PC-3 (cell line): ENCODE measurements around the gene TIMMDC1. TPM values are rescaled to one million over a fixed set of nuclear protein-coding genes. Genes with fewer than 3 reads are reported as not detected.

Experiments used
- ATAC-seq: fragments of 200-7000 bp; cut with Tn5 transposase; 2 replicates; pipeline ENCODE4 v1.9.1; 2020; ENCODE audit warnings: mild to moderate bottlenecking, moderate library complexity
- BruUV-seq: library from RNA; stranded (reverse); fragments of 400-500 nt; replicated peaks from 2 replicates; lab custom pipeline; 2021; lab: Mats Ljungman, UMichigan
- CTCF ChIA-PET: fragments of 300-600 bp; sonication (Branson Sonifier 250); formaldehyde crosslinking; loops from one replicate; lab custom pipeline; 2022; ENCODE audit warnings: antibody characterized with exemption; lab: Charles Lee
- POLR2A ChIA-PET: fragments of 300-600 bp; sonication (Branson Sonifier 250); formaldehyde crosslinking; loops from one replicate; lab custom pipeline; 2022; ENCODE audit warnings: antibody characterized with exemption; ENCODE audit not compliant: unreplicated experiment; lab: Charles Lee
- DNase-seq: peaks from one replicate; pipeline ENCODE4 v3.0.0-alpha.2; 2015
- H2AFZ ChIP-seq: fragments of 300-600 bp; sonication (generic); 2 replicates; pipeline ENCODE4 v1.6.0; 2016; ENCODE audit warnings: antibody characterized with exemption, low read length
- H3F3A ChIP-seq: fragments of 300-600 bp; sonication (generic); one replicate; pipeline ENCODE4 v1.6.0; 2017; ENCODE audit warnings: antibody characterized with exemption, low read length, control low read depth, mild to moderate bottlenecking; ENCODE audit not compliant: unreplicated experiment
- H3K27ac ChIP-seq: fragments of 300-600 bp; sonication (generic); 2 replicates; pipeline ENCODE4 v1.5.1; 2016; ENCODE audit warnings: mild to moderate bottlenecking, low read length
- H3K27me3 ChIP-seq: fragments of 300-600 bp; sonication (generic); 2 replicates; pipeline ENCODE4 v1.6.1; 2016; ENCODE audit warnings: low read length, mixed read lengths
- H3K36me3 ChIP-seq: fragments of 300-600 bp; sonication (generic); 2 replicates; pipeline ENCODE4 v1.6.1; 2016; ENCODE audit warnings: low read depth, mixed run types, low read length, mixed read lengths
- H3K4me1 ChIP-seq: fragments of 300-600 bp; sonication (generic); 2 replicates; pipeline ENCODE4 v1.5.1; 2016; ENCODE audit warnings: low read length; ENCODE audit not compliant: insufficient read depth
- H3K4me2 ChIP-seq: fragments of 300-600 bp; sonication (generic); 2 replicates; pipeline ENCODE4 v1.6.0; 2016; ENCODE audit warnings: low read length
- H3K4me3 ChIP-seq: fragments of 300-600 bp; sonication (generic); 2 replicates; pipeline ENCODE4 v1.5.1; 2016; ENCODE audit warnings: mild to moderate bottlenecking, low read length, mixed read lengths
- H3K79me2 ChIP-seq: fragments of 300-600 bp; sonication (generic); 2 replicates; pipeline ENCODE4 v1.6.1; 2017; ENCODE audit warnings: low read length, mixed read lengths
- H3K9ac ChIP-seq: fragments of 300-600 bp; sonication (generic); 2 replicates; pipeline ENCODE4 v1.6.0; 2016; ENCODE audit warnings: mild to moderate bottlenecking, low read length
- H3K9me2 ChIP-seq: fragments of 300-600 bp; sonication (generic); replicated peaks from 2 replicates; pipeline ENCODE4 v1.6.1; 2016; ENCODE audit warnings: mixed run types, low read length, mixed read lengths
- H3K9me3 ChIP-seq: fragments of 300-600 bp; sonication (generic); 2 replicates; pipeline ENCODE4 v1.6.1; 2016; ENCODE audit warnings: low read length, mixed read lengths
- H4K20me1 ChIP-seq: fragments of 300-600 bp; sonication (generic); 2 replicates; pipeline ENCODE4 v1.6.1; 2016; ENCODE audit warnings: low read length, mixed read lengths
- CTCF ChIP-seq: fragments of 300-600 bp; sonication (generic); conservative IDR thresholded peaks from 2 replicates; pipeline ENCODE4 v1.5.1; 2017; ENCODE audit warnings: antibody characterized with exemption, low read depth, mild to moderate bottlenecking, low read length
- EZH2 ChIP-seq: fragments of 300-600 bp; sonication (generic); IDR thresholded peaks from one replicate; pipeline ENCODE4 v1.6.1; 2017; ENCODE audit warnings: antibody characterized with exemption, mild to moderate bottlenecking, low read length; ENCODE audit not compliant: unreplicated experiment
- EZH2phosphoT487 ChIP-seq: fragments of 300-600 bp; sonication (generic); IDR thresholded peaks from 2 replicates; pipeline ENCODE4 v1.6.1; 2018; ENCODE audit warnings: mild to moderate bottlenecking, antibody characterized with exemption, low read length, borderline replicate concordance
- intact Hi-C: fragments of 100-400 bp; cut with micrococcal nuclease; formaldehyde crosslinking; loops from 2 replicates; pipeline ENCODE4 v1.9.0; 2023
- total RNA-seq: library from RNA; depleted of rRNA; stranded (reverse); fragments of >200 nt; gene quantifications from 2 replicates; pipeline ENCODE4 v1.2.3, GENCODE V29; 2014

Gene TIMMDC1
- total RNA-seq, 1 experiment from 2014 or later, result 142 TPM

- DNase-seq, result no peak
- no peak for ATAC-seq
- intact Hi-C loops, result no loop called here
- Histone ChIP-seq H3K36me3 (no peaks in the 10 kb centered on the region), H4K20me1 (no peaks in the 10 kb centered on the region), H3K4me3 (no peak overlapping the region), H3K9ac (no peak overlapping the region), H3K9me3 (no peaks in the 10 kb centered on the region), H3K4me1 (no peaks in the 10 kb centered on the region), H3K27ac (no peak overlapping the region), H3K79me2 (no peaks in the 10 kb centered on the region), H3K4me2 (no peak overlapping the region), H3K27me3 (no peaks in the 10 kb centered on the region), H2AFZ (no peak overlapping the region), H3K9me2 (no peaks in the 10 kb centered on the region), H3F3A (no peaks in the 10 kb centered on the region)
- TF ChIP-seq CTCF, result no peak
- TF ChIP-seq EZH2, result no peak
- TF ChIP-seq EZH2phosphoT487, result no peak
- no TSS peak for BruUV-seq
- CTCF ChIA-PET, result no interaction called here
- POLR2A ChIA-PET, result no interaction called here
Measured at GRCh38 chr3:119534296-119534695, 35.9 kb downstream of the TIMMDC1 start.

- no peaks in the 10 kb centered on the region for H3K9me3 ChIP-seq
- no TSS peak for BruUV-seq
- no peak overlapping the region for H2AFZ ChIP-seq
- no peak overlapping the region for H3K4me3 ChIP-seq
- TF ChIP-seq EZH2, result no peak
- no peak for TF ChIP-seq CTCF
- no peak for TF ChIP-seq EZH2phosphoT487
- no peaks in the 10 kb centered on the region for H3K9me2 ChIP-seq
- no peak for ATAC-seq
- no peaks in the 10 kb centered on the region for H3F3A ChIP-seq
- DNase-seq, result no peak
- H3K27ac ChIP-seq, result no peak overlapping the region
- H3K9ac ChIP-seq, result no peak overlapping the region
- intact Hi-C loops, result no loop called here
- CTCF ChIA-PET, result no interaction called here
- H3K36me3 ChIP-seq, result no peaks in the 10 kb centered on the region
- H3K4me1 ChIP-seq, result no peaks in the 10 kb centered on the region
- H3K27me3 ChIP-seq, result no peaks in the 10 kb centered on the region
- H3K4me2 ChIP-seq, result no peak overlapping the region
- no peaks in the 10 kb centered on the region for H4K20me1 ChIP-seq
- POLR2A ChIA-PET, result no interaction called here
- no peaks in the 10 kb centered on the region for H3K79me2 ChIP-seq
Measured at GRCh38 chr3:119536757-119537156, 38.4 kb downstream of the TIMMDC1 start.

DNA sequence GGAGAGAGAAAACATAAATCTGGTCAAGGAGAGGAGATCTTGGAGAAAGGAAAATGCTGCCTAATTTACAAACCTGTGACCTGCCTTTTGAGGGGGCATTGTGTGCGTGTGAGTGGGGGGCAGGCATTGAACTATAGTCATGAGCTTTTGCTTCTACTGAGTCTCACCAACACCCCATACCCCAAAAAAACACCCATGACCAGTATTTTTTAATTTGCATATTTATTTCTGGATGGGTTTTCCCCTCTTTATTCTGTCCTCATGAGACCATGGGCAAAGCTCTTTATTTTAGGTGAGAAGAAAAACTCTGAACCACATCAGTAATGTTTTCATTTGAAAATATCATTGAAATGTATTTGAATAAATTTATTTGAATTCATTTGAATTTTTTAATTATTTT is 40.4 kb downstream of the TIMMDC1 start:
- CTCF ChIA-PET, result no interaction called here
- Histone ChIP-seq H2AFZ (no peak overlapping the region), H4K20me1 (no peaks in the 10 kb centered on the region), H3K4me1 (no peaks in the 10 kb centered on the region), H3F3A (no peaks in the 10 kb centered on the region), H3K9me3 (no peaks in the 10 kb centered on the region), H3K4me3 (no peak overlapping the region), H3K9me2 (no peaks in the 10 kb centered on the region), H3K9ac (no peak overlapping the region), H3K27me3 (no peaks in the 10 kb centered on the region), H3K27ac (no peak overlapping the region), H3K79me2 (no peaks in the 10 kb centered on the region), H3K36me3 (no peaks in the 10 kb centered on the region), H3K4me2 (no peak overlapping the region)
- no peak for ATAC-seq
- TF ChIP-seq EZH2 (no peak), CTCF (no peak), EZH2phosphoT487 (no peak)
- POLR2A ChIA-PET, result no interaction called here
- intact Hi-C loops, result no loop called here
- no peak for DNase-seq
- no TSS peak for BruUV-seq
